ENCODE data around the gene LAMC1.
"Not testable (repeated sequence)": the region's sequence is repeated elsewhere in the genome, so short reads cannot be mapped to it uniquely, and the experiment has no call there.

Gene LAMC1

DNA sequence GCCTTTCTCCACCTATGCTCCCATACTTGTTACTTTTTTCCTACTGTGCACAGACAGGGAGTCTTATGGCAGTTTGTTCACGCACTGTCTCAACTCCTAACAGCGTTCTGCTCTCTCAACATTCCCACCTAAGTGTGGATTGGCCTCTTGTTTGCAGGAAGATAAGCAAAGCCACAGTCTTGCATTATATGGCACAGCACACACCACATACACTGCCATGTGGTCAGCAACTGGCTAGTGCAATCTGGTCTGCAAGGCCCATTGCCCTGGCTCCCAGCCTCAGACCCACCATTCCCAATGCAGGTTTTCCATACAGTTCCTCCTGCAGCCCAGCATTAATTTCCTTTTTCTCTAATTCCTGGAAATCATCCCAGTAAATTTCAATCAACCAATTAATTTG, 124.5 kb downstream of the LAMC1 start:
- no peak for DNase-seq (ENCODE audit: low read depth in 2 of 2, low spot score in 1 of 2)

DNA sequence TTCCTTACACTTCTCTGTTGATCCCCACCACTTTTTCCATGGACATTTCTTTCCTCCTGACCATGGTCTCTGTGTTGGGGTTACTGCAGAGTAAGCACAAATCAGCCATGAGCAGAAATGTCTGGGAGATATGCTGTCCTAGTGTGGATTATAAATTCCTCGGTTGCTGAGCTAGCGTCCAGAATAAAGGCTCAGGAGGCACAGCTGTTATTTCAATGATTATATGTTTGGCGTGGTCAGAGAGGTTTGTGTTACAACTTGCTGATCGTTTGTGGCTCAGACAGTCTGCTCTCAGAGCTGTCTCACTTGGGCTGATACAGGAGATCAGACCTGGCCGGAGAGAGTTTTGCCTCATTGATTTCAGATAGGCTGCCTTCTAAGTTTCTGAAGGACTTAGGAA, 125.4 kb downstream of the LAMC1 start:
- no peak for DNase-seq (ENCODE audit: low read depth in 2 of 2, low spot score in 1 of 2)

DNA sequence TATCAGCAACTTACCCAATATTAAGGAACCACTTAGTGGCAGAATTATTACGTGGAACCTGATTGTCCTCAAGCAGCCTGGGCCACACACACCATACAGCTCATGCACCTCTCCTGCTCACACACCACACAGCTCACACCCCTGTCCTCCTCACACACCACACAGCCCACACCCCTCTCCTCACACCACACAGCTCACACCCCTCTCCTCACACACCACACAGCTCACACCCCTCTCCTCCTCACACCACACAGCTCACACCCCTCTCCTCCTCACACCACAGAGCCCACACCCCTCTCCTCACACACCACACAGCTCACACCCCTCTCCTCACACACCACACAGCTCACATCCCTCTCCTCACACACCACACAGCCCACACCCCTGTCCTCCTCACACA, 126.1 kb downstream of the LAMC1 start:
- DNase-seq (ENCODE audit: low read depth in 2 of 2, low spot score in 1 of 2), result no peak

DNA sequence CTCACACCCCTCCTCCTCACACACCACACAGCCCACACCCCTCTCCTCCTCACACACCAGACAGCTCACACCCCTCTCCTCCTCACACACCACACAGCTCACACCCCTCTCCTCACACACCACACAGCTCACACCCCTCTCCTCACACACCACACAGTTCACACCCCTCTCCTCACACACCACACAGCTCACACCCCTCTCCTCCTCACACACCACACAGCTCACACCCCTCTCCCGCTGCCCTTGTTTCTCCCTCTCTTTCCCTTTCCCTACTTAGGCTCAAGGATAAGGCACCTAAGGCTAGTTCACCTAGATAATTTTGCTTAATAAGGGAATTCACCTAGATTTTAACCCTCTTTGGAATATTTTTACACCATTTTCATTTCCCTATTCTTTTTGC, 126.8 kb downstream of the LAMC1 start:
- DNase-seq (ENCODE audit: low read depth in 2 of 2, low spot score in 1 of 2), result not testable (repeated sequence)

DNA sequence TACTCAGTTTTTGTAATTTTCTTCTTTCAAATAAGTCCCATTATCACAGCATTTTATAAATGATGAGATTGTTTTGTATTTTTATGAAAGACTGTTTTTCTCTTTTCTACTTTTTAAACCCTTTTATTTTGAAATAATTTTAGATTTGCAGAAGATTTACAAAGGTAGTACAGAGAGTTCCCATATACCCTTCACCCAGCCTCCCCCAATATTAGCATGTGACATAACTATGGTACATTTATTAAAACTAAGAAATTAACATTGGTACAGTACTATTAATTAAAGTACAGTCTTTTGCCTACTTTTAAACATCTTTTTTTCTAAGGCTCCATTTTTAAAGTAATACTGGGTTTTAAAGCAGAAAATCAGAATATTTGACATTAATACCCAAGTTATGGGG, 127.2 kb downstream of the LAMC1 start:
- no peak for DNase-seq (ENCODE audit: low read depth in 2 of 2, low spot score in 1 of 2)

DNA sequence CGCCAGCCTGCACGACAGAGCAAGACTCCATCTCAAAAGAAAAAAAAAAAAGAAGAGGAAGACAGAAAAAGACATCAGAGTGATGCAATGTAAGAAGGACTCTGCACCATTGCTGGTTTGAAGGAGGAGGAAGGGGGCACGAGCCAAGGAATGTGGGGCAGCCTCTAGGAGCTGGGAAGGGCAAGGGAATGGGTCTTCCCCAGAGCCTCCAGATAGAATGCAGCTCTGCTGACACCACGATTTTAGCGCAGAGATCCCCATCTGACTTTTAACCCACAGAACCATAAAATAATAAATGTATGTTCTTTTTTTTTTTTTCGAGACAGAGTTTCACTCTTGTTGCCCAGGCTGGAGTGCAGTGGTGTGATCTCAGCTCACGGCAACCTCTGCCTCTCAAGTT, 129.0 kb downstream of the LAMC1 start:
- DNase-seq (ENCODE audit: low read depth in 2 of 2, low spot score in 1 of 2), result no peak

DNA sequence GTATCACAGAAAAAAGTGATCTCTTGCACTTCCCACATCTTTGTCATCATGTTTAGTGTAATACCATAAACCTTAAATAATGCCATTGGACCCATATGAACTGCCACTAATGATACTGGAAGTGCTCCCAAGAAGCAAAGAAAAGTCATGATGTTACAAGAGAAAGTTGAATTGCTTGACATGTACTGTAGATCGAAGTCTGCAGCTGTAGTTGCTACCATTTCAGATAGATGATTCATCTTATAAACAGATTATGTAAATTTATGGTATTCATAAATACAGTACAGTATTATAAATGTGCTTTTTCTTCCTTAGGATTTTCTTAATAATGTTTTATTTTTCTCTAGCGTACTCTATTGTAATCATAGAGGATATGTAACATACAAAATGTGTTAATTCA, 132.7 kb downstream of the LAMC1 start:
- no peak for DNase-seq (ENCODE audit: low read depth in 2 of 2, low spot score in 1 of 2)

DNA sequence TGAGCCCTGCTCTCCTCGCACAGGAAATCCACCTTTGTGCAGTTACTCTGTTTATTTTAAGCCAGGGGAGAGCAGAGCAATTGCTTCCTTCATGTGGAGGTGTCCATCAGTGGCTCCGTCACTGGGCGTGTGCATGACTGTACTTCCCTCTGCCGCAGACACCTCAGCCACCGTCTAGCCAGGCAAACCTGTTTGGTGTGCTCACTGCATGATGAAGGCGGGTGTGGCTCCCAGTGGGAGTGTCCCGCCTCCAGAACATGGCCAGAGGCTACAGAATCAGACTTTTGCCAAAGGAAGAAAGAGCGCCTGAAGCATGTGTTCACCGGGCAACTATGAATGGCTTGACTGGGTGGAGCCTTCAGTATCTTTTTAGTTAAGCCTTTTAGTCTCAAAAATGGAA, 136.7 kb downstream of the LAMC1 start:
- no peak for DNase-seq (ENCODE audit: low read depth in 2 of 2, low spot score in 1 of 2)

DNA sequence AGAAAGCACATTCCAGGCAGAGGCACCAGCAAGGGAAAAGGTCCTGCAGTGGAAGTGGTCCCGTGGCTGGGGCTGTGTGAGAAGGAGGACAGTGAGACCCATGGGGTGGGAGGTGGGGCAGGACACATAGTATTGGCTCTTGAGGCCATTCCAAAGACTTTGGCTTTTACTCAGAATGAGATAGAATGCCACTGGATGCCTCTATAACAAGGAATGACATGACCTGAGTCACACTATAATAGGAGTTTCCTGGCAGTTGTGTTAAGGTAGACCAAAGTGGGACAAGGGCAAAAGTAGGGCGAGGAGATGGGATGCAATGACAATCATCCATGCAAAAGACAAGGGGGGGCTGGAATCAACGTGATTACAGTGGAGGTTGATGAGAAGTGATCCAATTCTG, 138.2 kb downstream of the LAMC1 start:
- DNase-seq (ENCODE audit: low read depth in 2 of 2, low spot score in 1 of 2), result no peak

DNA sequence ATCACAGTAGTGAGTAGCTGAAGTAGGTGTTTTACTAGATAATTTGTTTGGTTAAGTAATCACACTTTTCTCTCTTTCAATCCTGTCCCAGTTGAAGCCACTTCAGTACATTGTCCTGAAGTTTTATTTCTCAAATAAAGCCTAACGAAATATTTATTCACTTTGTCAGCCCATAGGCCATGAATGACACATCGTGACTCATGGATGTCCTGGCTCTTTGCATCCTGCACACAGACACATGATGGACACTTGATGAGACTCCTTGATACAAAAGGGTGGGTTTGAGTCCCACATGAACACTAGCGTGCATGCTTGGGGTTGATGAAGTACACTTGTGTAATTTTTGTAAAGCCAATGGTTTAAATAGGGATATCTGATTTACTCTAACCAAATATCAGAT, 140.1 kb downstream of the LAMC1 start:
- DNase-seq (ENCODE audit: low read depth in 2 of 2, low spot score in 1 of 2), result no peak

DNA sequence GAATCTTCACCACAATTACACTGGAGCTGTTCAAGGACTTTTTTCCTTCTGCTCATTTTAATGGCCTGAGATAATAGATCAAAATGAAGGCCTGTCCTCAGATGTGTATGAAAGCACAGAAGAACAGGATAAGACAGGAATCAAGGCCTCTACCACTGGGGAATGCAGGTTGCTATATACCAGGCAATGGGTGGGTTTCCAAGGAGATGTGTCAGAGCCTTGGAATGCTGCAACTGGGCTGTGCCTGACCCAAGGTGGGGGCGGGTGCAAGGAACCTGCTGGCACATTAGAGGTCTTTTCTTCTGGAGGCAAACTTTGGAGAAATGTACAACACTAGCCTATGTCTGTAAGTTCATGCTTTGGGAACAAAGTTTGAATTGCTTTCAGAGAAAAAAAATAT, 141.1 kb downstream of the LAMC1 start:
- DNase-seq (ENCODE audit: low read depth in 2 of 2, low spot score in 1 of 2), result no peak

DNA sequence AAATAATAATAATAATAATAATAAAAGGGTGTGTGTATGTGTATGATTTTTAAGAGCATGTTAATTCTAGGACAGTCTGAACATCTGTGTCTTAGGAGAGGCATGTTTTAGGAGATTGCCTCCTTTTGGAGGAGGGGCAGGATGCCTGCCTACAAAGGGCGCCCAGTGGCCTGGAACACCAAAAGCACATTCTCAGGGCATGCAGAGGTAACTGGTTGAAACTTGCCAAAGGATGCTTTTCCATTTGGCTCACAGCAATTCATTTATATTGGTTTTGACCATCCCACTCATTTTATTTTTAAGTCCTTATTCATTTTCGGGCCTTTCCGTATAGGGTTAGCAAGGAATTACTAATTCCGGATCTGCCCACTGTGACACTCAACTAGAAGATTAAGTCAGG, 141.7 kb downstream of the LAMC1 start:
- DNase-seq (ENCODE audit: low read depth in 2 of 2, low spot score in 1 of 2), result no peak

DNA sequence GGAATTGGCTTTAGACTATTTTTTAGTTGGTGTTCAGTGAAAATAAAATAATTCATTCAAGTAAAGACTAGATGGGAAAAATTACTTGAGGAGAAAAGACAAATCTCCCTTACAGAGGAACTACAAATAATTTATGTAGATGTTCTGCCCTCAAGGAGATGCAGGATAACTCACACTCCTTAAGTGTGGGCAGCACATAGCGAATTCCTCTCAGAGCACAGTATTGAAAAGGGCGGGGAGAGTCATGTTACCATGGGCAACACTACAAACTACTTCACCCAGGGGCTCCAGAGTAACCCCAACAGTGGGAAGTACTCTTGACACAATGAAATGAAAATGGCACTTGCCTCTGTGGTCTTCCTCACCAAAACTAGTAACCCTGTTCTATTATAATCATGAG, 142.2 kb downstream of the LAMC1 start:
- no peak for DNase-seq (ENCODE audit: low read depth in 2 of 2, low spot score in 1 of 2)

DNA sequence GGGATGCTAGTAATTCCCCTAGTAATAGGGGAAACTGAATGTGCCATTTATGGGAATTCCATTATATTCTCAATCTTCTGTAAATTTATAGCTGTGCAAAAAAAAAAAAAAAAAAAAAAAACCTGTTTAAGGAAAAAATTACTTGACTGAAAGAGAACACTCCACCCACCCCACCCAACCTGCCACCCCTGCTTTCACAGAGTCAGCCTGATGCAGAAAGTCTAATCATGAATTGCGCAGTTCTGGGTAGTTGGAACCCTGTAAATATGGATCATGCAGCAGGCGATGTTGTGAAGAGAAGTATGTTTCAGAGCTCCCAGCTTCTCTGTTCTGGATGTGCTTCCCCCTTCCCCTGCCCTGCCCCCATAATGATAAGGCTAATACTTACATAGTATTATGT, 143.2 kb downstream of the LAMC1 start:
- DNase-seq (ENCODE audit: low read depth in 2 of 2, low spot score in 1 of 2), result no peak

DNA sequence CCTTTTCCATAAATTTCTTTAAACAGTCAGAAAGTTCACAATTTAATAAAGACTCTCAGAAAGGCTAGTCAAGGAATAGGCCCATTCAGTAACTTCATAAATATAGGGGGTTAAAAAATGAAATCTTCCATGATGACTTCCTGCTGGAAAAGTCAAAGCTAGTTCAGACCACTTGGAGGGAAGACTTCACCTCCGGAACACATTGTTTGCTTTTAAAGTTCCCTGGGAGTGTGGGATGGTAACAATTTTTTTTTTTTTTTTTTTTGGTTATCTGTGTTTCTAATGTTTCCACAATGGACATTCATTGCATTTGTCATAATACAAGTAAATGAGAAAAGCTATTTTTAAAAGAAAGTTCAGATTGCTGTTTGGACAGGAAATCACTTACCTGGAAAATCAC, 144.5 kb downstream of the LAMC1 start:
- DNase-seq (ENCODE audit: low read depth in 2 of 2, low spot score in 1 of 2), result no peak

DNA sequence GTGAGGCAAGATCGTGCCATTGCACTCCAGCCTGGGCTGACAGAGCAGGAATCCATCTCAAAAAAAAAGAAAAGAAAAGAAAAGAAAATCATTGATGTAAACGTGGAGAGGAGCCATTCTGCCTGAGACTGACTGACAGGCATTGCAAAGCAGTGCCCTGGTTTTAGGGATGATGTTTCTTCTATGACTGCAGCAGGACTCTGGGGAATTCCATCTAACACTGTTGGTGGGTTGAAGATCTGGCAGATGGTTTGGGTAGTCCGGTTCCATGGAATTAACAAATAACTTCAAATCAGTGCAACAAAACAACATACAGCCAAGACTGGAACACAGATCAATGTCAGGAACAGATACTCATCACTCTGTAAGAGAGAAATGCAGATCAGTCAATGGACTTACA, 145.1 kb downstream of the LAMC1 start:
- DNase-seq (ENCODE audit: low read depth in 2 of 2, low spot score in 1 of 2), result no peak

DNA sequence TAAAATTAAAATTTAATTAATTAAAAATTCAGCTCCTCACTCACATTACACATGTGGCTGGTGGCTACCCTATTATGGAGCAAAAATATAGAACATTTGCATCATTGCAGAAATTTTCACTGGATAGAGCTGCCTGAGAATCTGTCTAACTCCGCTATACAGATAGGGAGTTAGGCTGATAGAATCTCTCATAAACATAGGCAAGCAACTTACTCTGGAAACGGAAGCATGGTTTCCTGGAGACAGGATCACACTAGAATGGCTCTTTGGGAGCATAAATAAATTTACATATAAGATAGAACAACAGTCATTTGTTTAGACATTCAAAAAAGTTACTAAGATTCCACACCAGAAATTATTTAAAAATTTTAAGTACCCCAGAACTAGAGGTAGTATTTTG, 150.6 kb downstream of the LAMC1 start:
- no peak for DNase-seq (ENCODE audit: low read depth in 2 of 2, low spot score in 1 of 2)

DNA sequence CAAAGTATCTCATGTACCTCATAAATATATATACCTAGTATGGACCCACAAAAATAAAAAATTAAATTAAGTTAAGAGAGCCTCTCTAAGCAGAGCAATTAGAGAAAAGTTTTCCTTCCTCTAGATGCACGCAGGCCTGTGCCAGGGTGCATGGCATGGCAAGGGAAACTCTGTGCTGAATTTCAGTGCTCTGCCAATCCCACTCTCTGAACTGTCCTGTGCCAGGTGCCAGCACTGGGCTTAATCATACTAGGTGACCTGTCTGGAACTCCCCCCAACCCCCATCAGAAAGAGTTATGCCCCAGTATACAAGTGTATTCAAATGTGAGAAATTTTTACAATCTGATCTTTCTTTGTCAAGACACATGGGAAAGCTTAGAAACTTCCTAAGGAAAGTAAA, 152.4 kb downstream of the LAMC1 start:
- no peak for DNase-seq (ENCODE audit: low read depth in 2 of 2, low spot score in 1 of 2)

DNA sequence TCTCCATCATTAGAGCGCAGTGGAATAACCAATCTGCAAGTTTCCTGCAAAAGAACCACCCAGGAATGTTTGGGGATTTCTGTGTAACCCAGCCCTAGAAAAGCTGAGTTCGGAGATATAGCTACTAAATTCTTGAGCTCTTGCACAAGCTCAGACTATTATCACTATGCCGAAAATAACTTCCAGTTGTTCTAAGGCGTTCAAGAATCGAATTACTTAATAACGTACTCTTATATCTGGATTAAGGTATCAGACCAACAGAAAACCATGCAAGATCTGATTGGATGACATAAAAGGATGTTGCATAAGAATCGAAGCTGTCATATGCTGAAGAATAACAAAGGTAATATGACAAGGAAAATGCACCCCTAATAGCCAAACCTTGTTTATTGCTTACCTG, 155.3 kb downstream of the LAMC1 start:
- DNase-seq (ENCODE audit: low read depth in 2 of 2, low spot score in 1 of 2), result no peak

DNA sequence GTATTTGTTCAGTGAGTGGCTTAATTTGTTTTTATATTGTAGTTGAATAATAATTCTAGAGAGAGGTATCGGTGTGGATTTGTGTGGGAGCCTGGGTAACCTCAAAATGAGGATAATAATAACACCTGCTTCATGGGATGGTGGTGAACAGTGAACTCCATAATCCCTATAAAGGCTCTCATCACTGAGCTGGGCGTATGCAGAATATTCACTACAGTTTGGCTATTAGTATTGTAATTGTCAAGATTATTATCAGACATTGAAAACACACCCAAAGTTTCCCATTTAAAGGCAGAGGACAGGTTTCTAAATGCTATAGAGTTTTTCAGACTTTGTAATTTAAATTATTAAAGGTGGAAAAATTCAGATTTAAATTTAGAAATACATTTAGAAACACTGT, 155.8 kb downstream of the LAMC1 start:
- no peak for DNase-seq (ENCODE audit: low read depth in 2 of 2, low spot score in 1 of 2)

DNA sequence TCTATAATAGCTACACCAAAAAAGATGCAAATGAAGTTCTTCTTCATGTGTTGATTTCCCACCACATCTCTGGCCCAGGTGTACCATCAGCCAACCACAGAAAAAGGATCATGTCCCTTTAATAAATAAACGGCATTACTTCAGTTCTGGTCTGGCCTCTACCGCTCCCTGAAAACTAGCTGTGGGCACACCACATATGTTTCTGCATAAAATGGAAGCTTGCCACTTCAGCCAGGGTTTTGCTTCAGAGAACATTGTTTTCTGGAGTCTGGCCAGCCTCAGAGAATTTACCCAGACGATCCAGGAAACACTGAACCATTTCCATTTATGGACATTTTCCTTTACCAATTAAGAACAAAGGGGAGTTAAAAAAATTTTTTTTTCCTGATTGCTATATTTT, 157.0 kb downstream of the LAMC1 start:
- DNase-seq (ENCODE audit: low read depth in 2 of 2, low spot score in 1 of 2), result no peak

DNA sequence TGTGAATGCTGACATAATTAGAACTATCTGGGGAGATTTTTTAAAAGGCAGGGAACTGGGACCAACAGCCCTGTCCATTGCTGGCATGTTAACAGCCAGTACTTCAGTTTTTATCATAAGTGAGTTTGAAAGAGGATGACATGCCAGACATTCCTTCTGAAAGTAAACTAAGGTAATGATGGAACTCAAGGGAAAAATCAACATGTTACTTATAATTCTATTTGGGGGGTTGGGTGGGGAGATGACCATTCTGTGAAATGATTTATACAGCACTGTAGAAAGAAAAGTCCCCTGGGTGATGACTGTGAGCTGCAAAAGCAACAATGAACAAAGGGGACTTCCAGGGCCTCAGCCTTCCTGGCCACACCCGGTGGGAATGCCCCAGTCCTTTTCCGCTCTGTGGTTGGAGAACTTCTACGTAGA, 157.4 kb downstream of the LAMC1 start:
- no peak for DNase-seq (ENCODE audit: low read depth in 2 of 2, low spot score in 1 of 2)

DNA sequence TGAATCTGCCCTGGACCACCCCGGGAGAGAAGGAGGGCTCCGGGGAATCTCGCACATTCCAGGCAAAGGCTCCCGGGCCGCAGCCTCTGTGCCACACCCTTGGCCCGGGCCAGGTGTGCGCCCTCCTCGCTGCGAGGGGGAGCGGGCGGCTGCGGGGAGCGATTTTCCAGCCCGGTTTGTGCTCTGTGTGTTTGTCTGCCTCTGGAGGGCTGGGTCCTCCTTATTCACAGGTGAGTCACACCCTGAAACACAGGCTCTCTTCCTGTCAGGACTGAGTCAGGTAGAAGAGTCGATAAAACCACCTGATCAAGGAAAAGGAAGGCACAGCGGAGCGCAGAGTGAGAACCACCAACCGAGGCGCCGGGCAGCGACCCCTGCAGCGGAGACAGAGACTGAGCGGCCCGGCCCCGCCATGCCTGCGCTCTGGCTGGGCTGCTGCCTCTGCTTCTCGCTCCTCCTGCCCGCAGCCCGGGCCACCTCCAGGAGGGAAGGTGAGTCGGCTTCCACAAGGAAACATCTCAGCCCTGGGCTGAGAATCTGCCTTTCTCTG, 162.8 kb downstream of the LAMC1 start, which contains the start of gene LAMC2:
TSS of gene LAMC2 (plus strand) at position 324 of the 550 bp plus-strand sequence. CDS start at position 413, 89 bp downstream.
- DNase-seq (ENCODE audit: low read depth in 2 of 2, low spot score in 1 of 2), result no peak

DNA sequence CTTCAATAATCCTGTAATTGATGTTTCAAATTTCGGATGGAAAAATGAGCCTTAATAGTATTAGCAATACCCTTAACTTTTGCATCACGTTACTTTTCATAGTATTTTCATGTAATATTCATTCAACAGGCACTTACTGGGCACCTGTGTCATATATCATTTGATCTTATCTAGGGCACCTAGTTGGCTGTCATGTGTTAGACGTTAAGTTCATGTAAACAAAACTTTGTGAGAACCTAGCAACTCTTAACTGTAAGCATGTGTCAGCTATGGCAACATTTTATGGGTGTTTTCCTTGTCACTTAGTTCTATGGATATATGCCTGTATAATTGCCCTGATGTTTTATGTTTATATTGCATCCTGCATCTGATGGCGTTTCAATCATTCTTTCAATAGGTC, 163.6 kb downstream of the LAMC1 start:
- DNase-seq (ENCODE audit: low read depth in 2 of 2, low spot score in 1 of 2), result no peak

All from stimulated activated CD8-positive, alpha-beta memory T cell treated with anti-CD3 and anti-CD28 coated beads, Interleukin-4, amount 100 ng/mL, for 4 hours (primary cell).